HG03354 (cell line): ENCODE results near the gene CNGA3.

Experiments
- ATAC-seq: cut with Tn5 transposase; IDR thresholded peaks from one replicate; pipeline ENCODE4 v1.9.1; 2021; ENCODE audit warnings: mild to moderate bottlenecking; ENCODE audit not compliant: unreplicated experiment, poor library complexity, severe bottlenecking

The CNGA3 gene

DNA sequence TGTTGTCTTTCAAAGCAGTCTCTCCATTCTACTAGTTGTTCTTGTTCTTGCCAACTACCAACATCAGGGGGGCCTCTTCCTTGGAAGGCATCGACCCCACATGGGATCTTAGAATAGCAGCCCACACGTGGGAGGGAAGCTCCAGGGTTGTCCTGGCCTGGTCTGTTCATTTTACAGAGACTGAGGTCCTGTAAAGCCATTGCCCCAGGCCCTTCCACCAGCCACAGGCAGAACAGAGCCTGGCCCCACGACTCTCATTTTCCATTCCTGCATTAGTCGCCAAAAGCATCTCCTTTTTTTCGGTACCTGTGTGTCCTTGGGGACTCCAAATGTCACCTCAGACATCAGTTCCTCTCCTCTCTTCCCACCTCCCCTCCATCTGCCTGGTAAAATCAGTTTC lies 28.0 kb downstream of the CNGA3 start:
- no peak for ATAC-seq

DNA sequence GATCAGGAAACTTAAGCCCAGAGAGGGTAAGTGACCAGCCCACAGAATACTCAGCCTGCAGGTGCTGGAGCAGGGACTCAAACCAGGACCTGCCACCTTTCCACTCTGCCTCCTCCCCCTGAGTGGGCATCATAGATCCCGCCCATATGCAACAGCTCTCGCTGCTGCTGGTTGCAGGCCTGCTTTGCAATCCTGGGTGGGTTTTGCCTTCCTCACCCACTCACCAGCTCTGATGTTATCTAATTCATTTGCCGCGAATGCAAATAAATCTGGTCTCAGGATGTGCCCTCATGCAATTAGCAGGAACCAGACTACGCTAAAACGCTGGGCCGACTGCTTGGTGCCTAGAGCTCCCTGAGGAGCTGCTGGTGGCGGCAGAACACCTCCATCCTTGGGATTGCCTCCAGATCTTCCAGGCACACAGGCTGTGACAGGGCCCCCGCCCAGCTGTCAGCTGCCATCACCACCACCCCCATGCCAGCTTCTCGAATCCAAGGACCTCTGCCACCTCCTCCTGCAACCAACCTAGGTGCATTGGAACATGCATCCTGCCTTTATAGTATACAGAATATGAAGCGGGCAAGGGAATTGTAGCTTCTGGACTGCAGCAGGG lies 28.8 kb downstream of the CNGA3 start:
- ATAC-seq: no peak

DNA sequence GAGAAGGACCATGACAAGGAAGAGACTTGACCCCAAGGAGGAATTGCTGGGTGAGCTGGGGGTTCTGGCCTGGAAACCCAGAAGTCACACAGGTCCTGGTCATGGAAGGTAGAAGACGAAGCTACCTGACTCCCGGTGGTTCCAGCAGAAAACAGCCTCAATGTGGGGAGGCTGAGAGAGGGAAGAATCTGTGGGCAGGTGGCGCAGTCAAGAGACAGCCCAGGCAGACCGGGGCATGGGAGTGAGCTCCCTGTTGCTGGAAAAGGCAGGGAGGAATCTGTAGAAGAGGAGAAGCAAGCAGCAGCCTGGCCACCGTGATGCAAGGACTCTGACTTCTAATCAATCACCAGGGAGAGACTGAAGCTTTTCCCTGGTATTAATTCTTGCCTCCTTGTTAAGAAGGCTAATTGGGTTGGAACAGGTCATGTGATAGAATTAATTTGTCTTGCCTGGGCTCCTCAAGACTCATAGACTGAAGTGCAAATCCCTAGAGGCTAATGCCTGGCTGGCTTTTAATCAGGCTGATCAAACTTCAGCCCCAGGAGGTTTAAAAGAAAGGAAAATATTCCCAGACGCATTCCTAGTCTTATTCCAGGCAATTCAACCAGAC lies 30.1 kb downstream of the CNGA3 start:
- no peak for ATAC-seq

DNA sequence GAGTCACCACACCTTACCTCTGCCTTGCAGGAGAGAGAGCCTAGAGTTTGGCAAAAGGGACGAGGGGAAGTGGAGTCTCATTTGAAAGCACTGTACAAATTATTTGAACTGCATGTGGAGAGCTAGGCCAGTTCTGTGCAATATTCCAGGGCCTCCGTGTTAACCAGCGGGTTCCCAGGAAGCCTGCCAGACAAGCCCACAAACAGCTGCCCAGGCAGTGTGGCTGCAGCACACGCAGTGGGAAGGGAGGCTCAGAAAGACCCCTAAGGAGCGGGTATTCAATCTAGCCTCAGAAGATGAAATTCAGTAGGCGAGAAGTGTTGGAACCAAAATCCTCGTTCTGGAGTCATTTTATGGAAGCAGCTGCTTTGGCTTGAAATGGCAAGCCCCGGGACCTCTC lies 30.7 kb downstream of the CNGA3 start:
- no peak for ATAC-seq

DNA sequence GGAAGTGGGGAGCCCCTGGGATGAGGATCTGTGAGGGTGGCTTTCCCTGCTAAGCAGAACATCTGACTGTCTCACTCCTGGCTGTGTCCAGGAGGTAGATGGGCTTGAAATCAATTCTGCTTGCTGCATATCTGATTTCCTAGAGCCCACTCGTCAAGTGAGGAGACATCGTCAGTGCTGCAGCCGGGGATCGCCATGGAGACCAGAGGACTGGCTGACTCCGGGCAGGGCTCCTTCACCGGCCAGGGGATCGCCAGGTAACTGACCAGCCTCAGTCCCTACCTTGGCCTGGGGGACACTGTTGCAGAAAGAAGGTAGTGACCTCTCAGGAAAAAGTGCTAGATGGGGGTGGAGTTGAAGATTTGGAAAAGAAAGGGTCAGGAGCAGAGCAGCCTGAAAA lies 31.3 kb downstream of the CNGA3 start:
- no peak for ATAC-seq

DNA sequence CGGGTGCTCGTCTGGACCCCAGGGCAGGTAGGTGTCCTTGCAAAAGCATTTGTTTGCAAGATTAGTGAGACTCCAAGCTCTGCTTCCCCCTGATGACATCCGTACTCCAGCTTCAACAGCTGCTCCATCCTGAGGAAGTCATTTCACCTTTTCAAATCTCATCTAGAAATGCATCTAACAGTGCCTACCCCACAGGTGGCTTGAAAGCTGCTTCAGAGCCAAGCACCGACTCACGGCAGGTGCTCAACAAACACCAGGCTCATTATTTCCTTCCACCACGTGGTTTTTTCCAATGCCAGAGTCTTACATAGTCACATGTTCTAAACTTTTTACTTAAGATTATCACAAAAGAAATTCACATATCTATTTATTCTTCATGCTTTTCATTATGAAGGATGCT lies 31.9 kb downstream of the CNGA3 start:
- no peak for ATAC-seq

DNA sequence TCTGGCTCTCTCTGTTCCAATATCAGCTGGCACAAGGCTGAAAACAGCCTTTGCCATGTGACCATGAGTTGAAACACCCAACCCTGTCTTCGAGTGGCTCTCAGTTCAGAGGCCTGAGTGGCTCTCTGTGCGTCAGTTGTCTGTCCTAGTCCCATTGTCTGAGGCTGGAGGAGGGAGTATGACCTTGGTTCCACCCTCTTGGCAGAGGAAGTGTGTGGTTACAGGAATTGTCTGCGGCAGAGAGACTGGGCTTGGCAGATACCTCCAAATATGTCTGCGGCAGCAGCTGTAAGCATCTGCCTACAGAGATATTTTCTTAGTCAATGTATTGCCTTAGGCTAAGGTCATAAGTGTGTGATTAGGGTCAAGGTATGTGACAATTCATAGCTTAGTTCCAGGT lies 32.6 kb downstream of the CNGA3 start:
- no peak for ATAC-seq

DNA sequence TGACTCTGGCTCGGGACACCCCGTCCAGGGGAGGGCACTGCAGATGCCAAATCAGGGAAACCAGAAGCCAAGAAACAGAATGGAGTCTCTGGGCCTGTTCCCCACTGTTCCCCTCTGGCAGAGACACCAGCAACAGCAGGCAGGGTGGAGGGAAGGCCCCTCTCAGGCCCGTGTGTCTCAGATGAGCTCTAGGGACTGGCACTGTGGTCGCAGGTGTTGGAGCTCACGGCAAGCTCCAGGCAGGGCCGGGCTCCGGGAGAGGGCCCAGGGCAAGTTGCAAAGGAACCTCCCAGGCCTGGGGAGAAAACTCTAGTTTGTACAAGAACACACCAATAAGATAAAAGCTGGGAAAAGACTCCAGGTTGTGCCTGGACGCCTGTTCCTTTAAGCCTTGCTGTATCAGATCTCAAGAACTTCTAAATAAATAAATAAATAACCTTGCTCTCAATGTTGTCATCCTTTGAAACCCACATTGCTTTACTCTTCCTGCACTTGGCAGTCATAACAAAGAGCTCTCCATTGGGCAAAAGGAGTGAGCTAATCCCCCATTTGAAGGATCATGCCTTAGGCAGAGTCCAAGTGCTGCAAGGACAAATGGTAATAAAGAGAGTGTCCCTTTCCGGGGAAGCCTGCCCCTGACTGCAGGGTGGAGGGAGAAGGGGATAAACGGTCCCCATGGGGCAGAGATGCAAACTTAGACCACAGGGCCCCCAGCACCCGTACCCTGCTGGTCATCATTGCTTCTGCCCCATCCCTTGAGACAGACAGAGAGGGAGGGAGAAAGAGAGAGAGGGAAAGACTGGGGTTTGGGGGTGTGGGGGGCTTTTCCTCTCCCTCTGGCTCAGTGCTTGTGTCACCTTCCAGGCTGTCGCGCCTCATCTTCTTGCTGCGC lies 33.3 kb downstream of the CNGA3 start:
- no peak for ATAC-seq

DNA sequence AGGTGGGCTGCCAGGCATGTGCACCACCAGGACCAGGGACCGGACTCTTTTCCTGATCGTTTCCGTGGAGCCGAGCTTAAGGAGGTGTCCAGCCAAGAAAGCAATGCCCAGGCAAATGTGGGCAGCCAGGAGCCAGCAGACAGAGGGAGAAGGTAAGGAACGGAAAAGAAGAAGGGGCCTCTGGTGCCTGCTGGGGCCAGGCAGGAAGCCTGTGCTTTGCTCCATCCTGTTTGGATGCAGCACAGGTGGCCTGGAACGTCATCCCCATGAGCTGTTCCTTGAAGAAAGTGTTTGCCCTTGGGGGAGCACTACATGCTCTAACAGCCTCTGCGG lies 33.9 kb downstream of the CNGA3 start:
- no peak for ATAC-seq

DNA sequence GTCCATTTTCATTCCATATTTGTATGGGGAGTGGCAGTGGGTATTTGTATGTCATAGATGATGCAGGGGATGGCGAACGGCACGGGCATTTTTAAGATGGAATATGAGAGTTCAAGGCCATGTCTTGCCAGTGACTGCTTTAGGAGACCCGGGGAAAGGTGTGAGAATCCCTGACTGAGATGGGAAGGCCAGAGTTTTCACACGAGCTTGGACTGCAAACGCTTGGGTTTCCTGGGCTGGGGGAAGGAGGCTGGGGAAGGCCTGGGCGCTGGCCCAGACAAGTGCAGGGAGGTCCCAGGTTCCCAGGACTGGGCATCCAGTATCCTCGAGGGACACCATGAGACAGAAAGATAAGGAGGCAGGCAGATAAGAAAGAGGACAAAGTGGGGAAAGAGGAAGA lies 35.2 kb downstream of the CNGA3 start:
- no peak for ATAC-seq

DNA sequence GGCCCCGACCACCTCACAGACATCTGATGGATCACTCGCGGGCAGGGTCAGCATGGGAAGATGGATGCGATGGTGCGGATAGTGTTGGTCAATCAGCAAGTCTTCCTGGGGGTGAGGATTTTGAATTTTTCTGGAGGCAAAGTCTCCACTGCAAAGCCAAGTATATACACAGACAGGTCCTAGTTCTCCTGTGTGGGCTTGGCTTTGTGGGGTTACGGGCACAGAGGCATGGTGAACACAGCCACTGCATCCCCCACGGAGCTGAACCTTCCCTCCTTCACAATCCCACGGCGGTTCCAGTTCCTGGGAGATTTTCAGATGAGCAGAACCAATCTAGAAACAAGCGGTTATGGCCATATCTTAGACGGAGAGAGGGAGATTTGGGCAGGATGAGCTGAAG lies 35.8 kb downstream of the CNGA3 start:
- ATAC-seq: no peak

DNA sequence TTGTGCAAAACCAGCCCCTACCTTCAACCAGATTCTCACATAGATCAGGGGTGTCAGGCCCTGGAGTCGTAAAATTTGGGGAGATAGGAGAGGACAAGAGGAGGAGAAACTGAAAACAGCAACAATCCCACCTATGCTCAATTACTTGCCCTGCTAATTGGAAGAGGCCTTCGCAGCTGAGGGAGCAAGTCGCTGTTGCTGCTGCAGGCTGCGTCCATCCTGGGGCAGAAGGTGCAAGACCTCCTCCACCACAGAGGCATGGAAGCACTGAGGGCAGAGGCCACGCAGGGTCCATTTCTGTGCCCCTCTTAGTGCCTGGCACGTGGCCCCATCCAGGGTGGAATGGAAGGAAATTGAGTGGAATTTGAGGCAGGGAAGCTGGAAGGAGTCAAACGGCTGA lies 36.5 kb downstream of the CNGA3 start:
- no peak for ATAC-seq

DNA sequence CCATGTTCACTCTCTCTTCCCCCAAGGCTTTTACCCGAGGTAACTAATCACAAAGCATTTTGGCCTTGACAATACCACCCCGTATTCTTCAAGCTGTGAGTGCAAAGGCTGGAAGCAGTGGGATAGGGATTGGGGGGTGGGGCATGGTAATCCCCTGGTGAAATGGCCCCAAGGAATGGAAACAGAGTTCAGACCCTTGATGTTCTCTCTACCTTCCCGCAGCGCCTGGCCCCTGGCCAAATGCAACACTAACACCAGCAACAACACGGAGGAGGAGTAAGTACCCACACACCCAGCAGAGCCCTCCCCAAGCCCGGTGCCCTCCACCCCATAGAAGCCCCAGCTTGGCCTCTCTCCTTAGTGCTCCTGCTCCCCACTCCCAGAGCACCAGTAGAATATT lies 36.9 kb downstream of the CNGA3 start:
- no peak for ATAC-seq

DNA sequence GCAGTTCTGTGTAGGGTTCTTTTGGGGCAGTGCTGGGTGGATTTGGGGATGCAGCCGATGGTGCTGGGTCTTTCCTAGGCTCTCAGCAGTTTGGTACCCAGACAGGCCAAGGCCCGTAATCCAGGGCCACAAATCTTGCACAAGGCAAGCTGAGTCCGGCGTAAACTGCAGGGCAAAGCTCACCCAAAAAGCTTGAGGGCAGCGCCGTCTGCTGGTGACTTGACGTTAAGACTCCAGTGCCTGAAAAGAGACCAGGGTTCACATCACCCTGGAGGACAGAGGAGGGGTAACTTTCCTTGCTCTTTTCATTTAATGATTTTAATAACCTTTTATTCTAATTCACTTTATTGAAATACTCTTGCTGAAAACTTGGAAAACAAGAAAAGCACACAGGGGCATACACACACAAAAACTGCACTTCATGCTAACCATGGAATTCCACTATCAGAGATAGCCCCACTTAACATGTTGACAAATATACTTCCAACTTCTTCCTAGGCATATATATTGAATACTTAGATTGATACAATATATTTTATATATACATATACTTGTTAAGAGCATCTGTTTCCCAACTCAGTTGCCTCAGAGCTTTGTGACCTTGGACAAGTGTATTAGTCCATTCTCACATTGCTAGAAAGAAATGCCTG lies 38.9 kb downstream of the CNGA3 start:
- peak; percentile 69 for ATAC-seq

DNA sequence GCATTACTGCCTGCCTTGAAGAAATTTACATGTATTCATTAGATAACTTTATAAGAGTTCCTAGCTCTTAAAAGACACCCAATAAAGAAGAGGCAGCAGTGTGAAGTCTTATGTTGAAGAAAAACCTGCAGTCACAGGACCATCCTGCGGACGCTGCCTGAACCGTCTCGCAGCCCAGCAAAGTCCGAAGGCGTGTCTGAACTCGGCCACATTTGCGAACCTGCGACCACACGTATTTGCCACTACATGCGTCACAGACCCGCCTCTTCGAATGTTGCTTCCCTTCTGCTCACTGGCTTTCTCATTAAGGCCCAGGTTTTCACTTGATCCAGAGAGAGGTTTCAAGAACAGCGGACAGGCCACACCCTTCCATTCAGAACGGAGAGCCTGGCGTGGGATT lies 41.2 kb downstream of the CNGA3 start:
- no peak for ATAC-seq

DNA sequence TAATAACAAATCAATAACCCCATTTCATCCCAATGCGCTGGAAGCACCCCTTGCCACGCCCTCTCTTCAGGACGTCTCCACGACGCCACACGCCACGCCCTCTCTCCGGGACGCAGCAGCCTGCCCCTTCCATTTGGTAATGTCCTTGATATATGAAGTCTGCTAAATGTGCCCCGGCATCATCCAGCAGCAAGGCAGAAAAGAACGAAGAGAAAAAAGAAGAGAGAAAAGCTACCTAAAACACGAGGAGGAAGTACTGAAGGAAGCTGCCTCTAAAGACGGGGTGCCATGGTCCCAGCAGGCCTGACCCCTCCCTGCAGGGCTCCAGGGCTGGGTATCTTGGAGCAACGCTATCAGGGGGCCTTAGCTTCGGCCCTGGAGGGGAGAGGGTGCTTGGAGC lies 41.8 kb downstream of the CNGA3 start:
- ATAC-seq: no peak

DNA sequence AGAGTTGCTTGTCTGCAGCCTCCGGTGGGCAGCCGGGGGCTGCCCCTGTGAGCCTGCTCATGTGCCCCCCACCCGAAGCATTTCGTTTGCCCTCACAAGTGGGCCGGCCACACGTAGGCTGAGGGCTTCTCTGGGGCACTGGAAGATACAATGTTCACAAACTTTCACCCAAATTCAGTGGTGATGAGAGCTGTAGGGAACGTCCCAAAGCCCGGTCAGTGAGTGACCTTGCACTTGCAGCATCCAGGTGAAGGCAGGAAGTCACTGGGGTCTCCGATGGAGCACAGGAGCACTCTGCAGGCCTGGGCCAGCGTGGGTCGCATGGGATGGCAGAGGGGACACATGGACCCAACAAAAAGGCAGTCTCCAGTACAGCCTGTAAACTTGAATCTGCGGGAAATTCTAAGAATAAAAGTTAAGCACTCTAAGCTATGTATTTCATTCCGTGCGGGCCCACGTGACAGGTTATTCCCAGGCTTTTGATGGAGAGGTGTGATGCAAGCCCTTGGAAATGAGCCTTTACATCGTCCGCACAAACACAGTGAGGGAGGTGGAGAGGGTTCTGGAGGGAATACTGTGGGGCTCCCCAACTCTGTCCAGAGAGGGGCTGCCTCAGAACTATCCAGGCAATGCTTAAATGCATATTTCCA lies 42.5 kb downstream of the CNGA3 start:
- ATAC-seq: no peak

DNA sequence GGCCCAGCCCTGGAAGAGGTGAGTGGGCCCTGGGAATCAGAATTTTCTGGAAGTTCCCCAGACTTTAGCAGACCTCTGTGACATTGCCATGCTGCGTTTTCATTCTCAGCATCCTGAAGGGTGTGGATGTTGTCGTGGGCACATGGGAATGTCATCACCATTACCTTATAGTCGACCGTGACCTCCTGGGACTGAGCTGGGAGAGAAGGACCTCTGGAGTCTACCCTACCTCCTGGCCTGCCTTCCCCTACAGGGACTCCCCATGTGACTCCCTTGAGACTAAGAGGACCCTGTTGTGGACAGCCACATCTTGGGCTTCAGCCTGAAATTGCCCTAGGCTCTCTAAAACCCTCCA lies 43.0 kb downstream of the CNGA3 start:
- ATAC-seq: no peak

DNA sequence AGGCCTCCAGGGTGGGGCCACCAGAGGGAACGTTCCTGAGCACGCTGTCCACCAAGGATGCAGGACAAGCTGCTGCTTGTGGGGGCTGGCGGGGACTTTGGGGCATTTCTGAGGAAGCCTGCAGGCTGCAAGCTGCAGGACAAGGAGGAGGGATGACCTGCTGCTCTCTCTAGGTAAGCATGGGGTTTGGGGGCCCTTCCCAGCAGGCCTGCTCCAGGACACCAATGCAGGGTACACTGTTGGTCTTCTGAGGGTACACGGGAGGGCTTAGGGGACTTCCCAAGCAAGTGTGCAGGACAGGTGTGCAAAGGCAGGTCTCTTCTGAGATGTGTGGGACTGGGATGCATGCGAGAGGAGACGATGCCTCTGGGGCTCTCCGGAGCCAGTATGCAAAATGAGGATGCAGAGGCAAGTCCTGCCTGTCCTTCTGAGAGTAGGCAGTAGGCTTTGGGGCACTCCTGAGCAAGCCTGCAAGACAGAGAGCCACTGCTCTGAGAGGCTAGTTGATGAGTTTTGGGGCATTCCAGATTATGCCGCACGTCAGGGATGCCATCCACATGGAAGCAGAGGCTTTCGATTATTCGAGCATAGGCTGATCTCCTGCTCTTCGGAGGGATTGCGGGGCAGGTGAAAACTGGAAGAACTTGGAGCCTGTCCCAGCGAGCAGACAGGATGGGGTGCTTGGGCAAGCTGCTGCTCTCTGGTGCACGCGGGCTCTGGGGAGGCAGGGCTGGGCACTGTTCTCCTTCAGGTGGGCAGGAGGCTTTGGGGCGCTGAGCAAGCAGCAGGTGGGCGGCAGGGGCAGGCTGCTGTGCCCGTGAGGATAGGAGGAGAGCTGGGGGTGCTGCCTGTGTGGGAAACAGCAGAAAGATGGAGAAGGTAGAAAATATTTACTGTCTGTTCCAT lies 44.6 kb downstream of the CNGA3 start:
- no peak for ATAC-seq
